GM10847 (cell line): ENCODE results near the gene ALS2CL.

Experiments
- POLR2A ChIP-seq: IDR thresholded peaks from 2 replicates; pipeline ENCODE4 v1.6.1; 2011; ENCODE audit not compliant: insufficient read length; ENCODE audit errors: extremely low read depth

ALS2CL gene

DNA sequence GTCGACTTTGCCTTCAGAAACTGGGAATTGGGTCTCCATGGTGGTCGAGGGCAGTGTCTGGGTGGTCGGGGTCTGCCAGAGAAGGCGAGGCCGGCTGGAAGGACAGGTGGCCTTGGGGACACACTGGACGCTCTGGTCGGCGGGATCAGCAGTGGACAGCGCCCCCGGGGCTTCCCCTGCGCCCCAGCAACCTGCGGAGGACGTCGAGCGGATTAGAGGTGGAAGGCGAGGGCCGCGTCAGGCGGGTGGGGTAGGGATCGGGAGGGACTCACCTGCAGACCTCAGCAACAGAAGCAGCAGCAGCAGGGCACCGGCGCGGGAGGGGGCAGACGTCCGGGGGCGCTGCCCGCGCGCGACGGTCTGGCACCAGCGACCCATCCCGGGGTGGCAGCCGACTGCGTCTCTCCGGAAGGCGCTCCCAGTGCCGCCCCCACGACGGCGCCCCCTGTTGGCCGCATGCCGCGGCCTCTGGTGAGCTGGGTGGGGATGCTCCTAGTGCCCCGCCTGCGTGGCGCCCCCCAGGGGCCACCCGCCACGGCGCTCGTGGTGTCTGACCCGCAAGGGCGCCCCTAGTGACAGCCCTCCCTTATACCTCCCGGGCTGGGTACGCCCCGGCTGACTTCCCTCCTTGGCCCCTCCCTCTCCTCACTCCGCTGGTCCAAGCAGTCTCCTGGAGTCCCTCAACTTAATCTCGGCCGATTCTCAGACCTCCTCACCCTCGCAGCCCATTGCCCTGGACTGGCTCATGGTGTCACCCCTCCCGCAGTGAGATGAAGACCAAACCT, 24.2 kb upstream of the ALS2CL start, which contains the start of gene PRSS50:
PRSS50 (minus strand) TSS at position 423 of the 785 bp plus-strand sequence; CDS start at position 378, 45 bp downstream.
- no peak for TF ChIP-seq POLR2A

DNA sequence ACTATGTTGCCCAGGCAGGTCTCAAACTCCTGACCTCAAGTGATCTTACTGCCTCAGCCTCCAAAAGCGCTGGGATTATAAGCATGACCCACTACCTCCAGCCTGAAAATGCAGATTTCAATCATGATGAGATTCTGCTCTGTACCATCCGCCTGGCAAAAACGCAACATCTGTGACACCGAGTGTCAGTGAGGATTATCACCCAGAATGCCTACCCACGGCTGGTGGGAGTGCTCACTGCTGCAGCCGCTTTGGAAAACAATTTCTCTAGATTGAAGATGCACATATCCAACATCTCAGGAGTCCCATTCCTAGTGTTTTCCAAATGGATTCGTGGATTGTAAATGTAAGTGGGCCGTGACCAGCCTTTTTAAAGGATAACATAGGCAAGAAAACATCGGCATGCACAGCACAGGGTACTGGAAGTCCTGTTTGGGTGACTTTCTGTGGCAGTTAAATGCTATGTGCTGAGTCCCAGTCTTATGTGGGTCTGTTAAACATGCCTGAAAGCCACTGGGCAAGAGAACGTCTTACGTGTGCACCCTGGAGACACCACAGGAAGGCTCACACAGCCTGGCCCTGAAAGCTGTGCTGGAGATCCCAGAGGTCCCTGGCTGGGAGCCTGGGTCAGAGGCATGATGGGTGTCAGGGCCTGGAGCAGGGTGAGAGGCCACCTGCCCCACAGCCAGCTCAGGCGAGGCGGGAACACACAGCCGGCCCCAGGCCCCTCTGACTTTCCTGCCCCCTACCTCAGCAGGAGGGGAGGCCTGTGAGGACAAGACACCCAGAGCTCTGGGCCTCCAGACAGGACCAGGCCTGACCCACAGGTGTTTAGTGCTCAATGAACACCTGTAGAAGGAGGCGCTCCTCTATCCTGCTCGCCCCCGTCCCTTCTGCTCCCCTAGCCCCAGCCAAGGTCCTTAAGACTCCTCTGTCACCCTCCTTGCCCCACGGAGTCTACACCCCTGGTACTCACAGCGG, 23.3 kb upstream of the ALS2CL start:
- TF ChIP-seq POLR2A = no peak

DNA sequence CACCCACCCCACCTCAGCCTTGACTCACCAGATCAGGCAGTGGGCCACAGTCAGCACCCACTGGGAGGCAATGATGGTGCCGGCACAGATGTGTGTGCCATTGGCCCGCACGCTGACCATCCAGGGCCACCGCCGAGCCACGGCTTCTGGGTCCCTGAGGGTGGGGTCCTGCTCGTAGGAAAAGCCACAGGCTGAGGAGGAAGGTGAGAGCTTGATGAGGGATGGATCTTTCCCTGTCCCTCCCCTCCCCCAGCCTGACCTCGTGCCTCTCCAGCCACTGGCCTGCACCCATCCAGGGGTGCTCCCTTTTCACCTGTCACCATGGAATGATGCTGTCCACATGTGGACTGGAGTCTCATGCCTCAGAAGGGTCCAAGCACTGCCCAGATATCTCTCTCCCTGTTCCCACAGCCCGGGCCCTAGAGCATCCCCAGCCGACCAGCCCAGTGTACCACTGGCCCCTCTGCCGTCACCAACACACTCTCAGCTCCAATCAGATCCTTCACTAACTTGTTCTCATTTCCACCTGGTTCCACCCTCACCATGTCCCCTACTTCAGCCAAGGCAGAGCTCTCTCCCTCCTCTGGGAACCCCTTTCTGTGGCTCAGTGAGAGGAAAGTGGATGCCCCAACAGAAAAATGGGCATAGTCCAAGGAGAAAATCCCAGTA, 22.2 kb upstream of the ALS2CL start:
- TF ChIP-seq POLR2A = no peak

DNA sequence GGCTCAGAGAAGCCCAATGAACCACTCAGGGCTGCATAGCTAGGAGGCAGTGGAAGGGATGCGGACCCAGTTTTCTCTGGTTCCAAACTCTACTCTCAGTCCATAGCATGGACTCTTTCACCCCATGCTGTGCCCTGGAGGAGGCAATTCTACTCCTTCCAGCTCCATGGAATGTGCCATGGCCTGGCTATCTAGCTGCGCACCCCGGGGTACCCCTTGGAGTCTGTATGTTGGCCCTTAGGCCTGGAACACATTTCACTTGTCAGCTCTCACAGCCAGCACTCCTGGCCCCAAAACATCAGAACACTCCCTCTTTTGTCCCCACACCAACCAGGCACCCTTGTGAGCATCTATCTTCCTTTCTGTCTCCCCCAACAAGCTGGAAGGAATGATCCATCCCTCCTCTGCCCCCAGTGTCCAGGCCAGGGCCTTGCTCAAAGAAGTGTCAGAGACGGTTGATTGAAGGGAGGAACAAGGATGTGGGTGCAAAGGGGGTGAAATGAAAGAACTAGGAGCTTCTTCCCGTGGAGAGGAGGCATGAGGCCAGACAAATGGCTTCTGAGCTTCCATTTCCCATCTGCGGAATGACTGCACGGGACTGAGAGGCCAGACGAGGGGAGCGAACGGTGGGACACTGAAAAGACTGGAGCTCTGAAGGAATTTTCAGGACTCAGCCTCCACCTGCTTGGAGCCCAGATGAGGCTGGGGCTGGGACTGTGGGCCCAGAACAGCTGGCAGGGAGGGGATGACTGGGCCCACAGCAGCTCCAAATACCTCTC, 21.4 kb upstream of the ALS2CL start:
- no peak for TF ChIP-seq POLR2A

DNA sequence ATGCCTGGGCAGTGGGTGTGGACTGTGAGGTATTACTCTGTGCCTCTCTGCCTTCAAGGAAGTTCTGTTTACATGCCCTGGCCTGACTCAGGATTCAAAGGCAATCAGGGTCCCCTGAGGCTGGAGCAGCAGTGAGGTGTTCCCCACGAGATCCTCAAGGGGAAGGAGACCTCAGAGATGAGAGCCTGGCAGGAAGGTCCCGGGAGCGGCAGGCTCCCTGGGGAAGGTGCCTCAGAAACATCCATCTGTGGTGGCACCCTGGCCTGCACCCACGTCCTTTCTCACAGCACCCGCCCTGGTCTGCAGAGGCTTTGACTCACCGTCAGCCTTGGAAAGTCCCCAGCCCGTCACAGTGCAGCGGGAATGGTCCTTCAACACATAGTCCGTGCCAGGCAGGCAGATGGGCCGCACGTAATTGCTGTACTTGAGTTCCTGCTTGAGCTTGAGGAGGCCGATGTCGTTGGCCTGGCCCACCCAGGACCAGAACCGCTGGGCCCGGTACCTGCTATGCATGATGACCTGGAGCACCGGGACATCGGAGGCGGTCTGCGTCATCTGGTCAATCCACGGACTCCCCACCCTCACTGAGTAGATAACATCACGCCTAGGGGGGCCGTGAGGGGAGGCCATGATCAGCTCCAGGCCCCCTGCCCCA, 20.5 kb upstream of the ALS2CL start:
- TF ChIP-seq POLR2A = no peak

DNA sequence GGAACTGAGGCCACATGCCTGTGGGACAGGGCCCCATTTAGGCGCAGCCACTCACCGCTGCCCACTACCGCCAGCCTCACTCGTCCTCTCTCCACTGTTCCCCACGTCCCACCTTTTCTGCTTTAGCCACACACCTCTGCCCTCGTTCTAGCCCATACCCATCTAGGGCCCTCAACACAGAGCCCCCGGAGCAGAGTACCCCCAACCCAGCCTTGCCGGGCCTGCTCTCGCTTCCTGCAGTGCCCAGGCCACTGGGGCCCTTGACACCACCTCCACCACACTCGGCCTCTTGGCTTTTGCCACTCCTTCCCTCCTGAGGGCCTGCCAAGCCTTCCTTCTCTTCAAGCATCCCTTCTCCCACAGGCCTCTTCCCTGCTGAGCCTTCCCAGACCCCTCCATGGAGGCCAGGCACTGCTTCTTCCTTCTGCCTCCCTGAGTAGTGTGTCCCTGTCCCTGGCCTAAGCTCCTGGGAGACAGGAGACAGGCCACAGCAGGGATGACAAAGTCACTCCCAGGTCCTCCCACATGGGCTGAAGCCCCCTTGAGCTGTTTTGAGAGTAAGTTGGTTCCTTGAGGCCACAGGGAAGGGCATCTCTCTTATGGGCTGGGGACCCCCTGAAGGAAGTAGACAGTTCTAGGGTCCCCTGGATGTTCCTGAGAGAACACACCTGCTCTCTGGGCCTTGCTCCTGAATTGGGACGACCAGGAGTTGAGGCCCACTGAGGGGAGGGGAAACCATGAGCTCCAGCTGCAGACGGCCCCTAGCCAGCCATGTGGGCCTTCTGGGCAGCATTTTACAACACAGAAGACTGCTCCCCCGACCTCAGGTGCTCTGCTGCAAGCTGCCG, 19.8 kb upstream of the ALS2CL start:
- TF ChIP-seq POLR2A = no peak

DNA sequence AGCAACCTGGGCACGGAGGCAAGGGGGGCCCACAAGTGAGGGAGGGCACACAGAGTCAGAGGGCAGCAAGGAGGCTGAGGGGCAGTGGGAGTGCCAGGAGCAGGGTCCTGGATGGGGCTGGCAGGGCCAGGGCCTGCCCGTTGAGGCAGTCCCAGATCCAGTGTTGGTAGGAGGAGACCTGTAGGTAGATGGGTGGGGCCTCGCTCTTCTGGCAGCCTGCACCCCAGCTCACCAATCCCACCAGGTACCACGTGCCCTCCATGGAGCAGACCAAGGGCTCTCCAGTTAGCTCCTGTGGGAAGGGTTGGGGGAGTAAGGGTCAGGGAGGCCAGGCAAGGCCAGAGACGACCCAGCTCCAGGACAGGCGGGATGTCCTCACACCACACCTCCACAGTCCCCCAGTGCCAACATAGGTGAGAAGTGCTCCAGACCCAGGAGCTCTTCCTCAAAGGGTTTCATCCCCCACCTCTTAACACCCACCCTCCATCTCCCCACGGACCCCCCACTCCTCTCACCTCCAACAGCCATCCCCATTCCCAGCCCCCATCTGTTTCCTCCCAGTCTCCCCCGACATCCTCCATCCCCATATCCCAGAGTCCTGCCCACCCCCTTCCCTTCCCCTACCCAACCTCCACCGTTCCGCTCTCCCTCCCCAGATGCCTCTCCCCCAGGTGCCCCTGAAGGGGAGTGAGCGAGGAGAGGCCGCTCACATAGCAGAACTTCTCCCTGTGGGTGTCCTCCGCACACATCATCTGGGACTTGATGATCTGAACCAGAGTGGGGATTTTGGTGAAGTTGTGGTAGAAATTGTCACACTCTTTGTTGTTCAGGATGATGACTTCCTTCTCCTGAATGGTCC, 18.9 kb upstream of the ALS2CL start:
- no peak for TF ChIP-seq POLR2A

DNA sequence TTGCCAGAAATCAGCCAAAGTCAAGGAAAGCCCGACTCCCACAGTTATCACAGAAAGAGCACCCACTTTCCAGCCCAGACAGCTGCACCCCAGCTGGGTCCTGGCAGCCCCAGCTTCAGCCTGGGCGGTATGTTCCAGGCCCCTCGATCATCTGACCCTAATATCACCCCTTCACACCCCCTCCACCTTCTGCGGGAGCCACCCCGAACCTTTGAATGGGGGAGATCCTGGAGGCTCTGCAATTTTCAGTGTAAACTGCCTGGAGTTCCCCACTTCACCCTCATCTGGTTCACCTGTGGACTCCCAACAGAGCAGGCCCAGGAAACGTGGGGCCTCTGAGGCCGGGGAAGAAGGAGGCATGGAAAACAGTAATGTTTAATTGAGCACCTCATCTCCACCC, 18.3 kb upstream of the ALS2CL start:
- TF ChIP-seq POLR2A = no peak

DNA sequence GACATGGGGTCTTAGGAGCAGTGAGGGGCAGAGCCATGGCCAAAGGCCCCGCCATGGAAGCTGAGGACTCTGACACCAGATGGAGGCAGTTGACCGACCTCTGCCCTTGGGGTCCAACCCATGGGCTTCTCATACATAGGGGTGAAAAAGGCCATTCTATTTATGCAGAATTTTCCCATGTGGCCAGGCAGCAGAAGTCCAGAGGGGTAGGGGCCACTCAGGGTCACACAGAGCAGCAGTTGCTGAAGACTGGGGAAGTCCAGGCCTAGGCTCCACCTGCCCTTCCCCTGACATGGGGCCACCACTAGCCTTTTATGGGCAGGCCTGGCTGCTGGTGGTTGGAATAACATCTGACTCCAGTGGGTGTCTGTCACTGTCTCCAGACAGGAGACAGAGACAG, 17.8 kb upstream of the ALS2CL start:
- TF ChIP-seq POLR2A = no peak

DNA sequence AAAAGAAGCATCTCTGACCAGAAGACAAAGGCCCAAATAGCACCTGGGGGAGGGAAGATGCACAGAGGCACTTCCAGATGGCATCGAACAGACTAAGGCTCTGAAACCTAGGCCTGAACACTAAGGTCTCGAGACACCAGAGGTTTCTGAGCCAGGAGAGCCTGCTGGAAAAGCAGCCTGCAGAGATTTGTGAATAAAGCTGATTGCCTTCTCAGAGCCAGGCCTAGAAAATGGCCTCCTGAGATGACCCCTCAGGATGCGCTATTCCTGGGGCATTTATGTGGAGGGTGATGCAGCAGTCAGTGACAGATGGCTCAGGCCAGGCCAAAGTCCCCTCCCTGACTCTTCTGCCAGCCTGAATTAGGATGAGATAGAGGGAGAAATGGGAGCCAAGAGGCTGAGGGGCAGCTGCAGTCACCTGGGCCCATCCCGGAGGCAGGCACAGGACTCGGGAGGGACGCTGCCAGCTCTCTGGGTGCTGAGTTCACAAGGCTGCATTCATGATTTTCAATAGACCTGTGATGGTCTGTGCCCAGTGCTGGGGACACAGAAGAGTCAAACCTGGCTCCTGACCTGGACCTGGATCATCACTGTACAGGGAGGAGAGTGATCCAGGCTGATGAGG, 17.3 kb upstream of the ALS2CL start:
- TF ChIP-seq POLR2A = no peak

DNA sequence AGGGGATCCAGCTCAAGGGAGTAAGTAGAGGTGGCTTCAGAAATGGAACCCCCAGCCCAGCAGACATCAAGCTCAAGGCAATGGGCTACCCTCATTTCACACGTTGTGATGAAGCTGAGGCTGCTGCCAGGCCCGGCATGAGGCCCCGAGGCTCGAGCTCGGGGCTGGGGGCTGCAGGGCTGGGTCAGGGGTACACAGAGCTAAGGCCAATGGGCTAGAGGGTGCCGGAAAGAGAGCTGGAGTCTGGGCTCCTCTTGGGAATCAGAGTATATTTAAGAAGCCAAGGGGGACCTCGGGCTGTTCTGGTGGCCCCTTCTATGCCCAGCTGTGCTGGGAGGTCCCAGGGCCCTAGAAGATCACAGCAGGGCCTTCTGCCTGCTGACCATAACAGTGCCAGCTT, 16.8 kb upstream of the ALS2CL start:
- no peak for TF ChIP-seq POLR2A

DNA sequence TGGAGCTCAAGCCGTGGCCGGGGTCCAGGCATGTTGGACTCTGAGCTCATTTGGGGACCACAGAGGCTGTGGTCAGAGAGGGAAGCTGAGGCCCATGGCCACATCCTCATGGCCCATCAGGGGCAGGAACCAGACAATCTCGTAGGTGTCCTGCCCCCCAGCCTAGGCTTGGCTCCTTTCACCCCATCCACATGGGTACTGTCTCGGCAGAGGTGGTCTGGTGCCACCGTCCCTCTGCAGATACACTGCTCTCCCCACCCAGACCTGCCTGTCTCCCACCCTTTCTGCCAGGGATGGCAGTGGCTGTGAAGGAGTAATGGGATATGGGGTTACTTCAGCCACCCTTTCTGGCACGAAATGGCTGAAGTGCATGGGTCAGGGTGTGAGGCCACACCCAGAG, 16.2 kb upstream of the ALS2CL start:
- TF ChIP-seq POLR2A = no peak
